ENCODE measurements around the gene SDK2. TPM values are rescaled to one million over a fixed set of nuclear protein-coding genes. Genes with fewer than 3 reads are reported as not detected.

The SDK2 gene
- total RNA-seq, 4 donors from 2014 or later, result 1.4 to 6.8 (median 3.3) TPM

DNA sequence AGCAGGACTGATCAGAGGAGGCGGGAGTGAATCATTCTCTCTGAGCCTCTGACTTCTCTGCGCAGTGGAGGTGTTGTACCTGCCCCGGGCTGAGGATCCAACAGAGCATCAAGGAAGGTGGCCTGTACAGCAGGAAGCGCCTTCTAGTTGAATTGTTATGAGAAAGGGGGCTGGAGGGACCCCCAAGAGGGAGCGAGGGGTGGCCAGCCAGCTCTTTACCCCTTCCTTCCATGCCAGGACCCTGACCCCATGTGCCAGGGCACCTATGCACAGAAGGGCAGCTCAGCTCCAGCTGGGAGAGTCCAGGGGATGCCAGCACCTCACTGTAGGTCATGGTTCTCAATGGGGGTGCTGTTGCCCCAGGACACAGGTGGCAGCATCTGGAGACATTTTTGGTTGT lies 149.3 kb downstream of the SDK2 start:
- Histone ChIP-seq H3K9me3 (no peaks in the 10 kb centered on the region), H3K27ac (no peak overlapping the region), H3K4me3 (no peak overlapping the region), H3K27me3 (peaks cover 60% of the 10 kb centered on the region), H3K4me1 (peaks cover 2% of the 10 kb centered on the region), H3K36me3 (no peaks in the 10 kb centered on the region)
- DNase-seq (ENCODE audit: low spot score in 2 of 2), result no peak
- TF ChIP-seq POLR2AphosphoS5 (IDR thresholded peaks at IDR 0.05) (no peak), CTCF (IDR thresholded peaks at IDR 0.05) (no peak), EP300 (IDR thresholded peaks at IDR 0.05) (no peak), POLR2A (IDR thresholded peaks at IDR 0.05) (no peak)
- no CpG with 5 or more reads among the region's 5 CpGs for WGBS

GRCh38 chr17:73493956-73494926 lies 150.0 kb downstream of the SDK2 start:
- Histone ChIP-seq H3K27me3 (peaks cover 54% of the 10 kb centered on the region), H3K27ac (no peak overlapping the region), H3K4me1 (peaks cover 2% of the 10 kb centered on the region), H3K4me3 (no peak overlapping the region), H3K9me3 (no peaks in the 10 kb centered on the region), H3K36me3 (no peaks in the 10 kb centered on the region)
- no peak for DNase-seq (ENCODE audit: low spot score in 2 of 2)
- 86% methylated on average over 19 of the region's 24 CpGs for WGBS
- no peak for TF ChIP-seq POLR2A (IDR thresholded peaks at IDR 0.05)
- TF ChIP-seq EP300 (IDR thresholded peaks at IDR 0.05), result no peak
- no peak for TF ChIP-seq POLR2AphosphoS5 (IDR thresholded peaks at IDR 0.05)

DNA sequence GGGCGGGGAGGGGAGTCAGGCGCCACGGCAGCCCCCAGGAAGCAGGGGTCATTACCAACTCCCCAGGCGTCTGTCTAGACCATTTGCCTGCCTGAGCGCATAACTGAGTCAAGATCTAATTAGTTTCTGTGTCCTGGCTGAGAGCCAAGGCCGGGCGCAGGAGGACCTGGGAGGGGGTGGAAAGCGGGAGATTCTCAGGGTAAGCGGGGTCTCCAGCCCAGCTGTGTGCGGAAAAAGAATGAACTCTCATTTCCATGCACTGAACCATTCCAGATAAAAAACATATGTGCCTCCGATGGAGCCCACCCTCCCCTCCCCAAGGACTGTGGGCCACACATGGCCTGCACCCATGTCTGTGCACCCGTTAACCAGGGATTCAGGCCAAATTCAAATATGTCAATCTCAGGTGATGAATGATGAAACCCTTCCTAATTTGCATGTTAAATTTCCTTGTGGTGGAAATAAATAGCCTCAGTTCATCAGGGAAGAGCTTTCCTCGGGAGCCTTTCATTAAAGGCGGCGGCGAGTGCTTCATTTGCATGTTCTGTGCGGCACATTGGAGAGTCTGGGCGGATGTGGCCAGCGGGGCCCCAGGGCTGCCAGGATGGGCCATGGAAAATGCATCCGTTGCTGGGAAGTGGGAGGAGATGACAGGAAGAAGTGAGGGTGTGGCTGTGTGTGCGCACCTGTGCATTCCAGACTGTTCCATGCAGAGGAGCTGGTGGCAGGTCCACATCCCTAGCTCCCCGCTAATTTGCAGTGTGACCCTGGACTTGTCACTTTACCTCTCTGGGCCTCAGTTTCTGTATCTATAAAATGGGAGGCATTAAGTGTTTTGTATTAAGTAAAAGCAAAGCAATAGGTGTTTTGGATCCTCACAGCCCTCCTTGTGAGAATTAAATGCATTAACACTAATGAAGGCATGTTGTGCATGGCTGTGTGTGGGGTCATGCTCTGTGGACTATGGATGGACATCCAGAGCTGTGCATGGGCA lies 151.1 kb downstream of the SDK2 start:
- no peak overlapping the region for H3K27ac ChIP-seq
- peaks cover 43% of the 10 kb centered on the region for H3K27me3 ChIP-seq
- H3K36me3 ChIP-seq, result no peaks in the 10 kb centered on the region
- 31% methylated on average over 22 of the region's 22 CpGs for WGBS
- DNase-seq (ENCODE audit: low spot score in 2 of 2), result no peak
- H3K4me1 ChIP-seq, result peaks cover 2% of the 10 kb centered on the region
- no peaks in the 10 kb centered on the region for H3K9me3 ChIP-seq
- no peak overlapping the region for H3K4me3 ChIP-seq
- no peak for TF ChIP-seq POLR2A (IDR thresholded peaks at IDR 0.05)
- TF ChIP-seq CTCF (IDR thresholded peaks at IDR 0.05), result no peak
- TF ChIP-seq EP300 (IDR thresholded peaks at IDR 0.05), result no peak
- TF ChIP-seq POLR2AphosphoS5 (IDR thresholded peaks at IDR 0.05), result no peak

DNA sequence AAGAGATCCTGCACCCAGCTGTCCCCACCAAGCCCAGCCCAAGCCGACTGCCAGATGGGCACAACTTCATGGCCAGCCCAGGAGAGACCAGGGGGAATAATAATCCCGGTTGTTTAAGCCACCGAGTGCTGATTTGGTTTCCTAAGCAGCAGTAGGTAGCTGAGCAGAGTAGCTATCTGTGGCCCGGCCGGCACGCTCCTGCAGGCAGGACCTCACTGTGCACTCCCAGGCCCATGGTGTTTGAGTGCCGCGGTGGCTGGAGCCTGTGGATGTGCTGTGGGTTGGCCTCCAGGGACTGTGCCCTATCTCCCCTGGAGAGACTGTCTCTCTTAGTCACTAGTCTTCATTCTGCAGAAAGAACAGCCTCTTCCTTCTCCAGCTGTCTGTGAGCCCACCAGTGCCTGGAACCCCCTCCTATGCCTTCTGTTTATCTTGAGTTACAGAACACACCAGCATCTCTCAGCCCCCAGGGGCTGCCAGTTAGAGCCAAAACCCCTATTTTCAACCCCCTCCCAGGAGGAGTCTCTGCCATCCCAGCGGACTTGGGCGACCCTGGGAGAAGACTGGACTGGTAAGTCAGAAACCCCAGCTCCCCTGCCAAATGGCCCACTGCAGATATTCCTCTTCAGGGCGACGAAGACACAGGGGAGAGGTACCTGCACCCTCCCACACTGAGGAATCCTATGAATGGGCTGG lies 152.0 kb downstream of the SDK2 start:
- H3K27ac ChIP-seq, result no peak overlapping the region
- H3K9me3 ChIP-seq, result no peaks in the 10 kb centered on the region
- no peak overlapping the region for H3K4me3 ChIP-seq
- peaks cover 2% of the 10 kb centered on the region for H3K4me1 ChIP-seq
- peaks cover 36% of the 10 kb centered on the region for H3K27me3 ChIP-seq
- TF ChIP-seq EP300 (IDR thresholded peaks at IDR 0.05), result no peak
- TF ChIP-seq POLR2A (IDR thresholded peaks at IDR 0.05), result no peak
- no peak for TF ChIP-seq CTCF (IDR thresholded peaks at IDR 0.05)
- TF ChIP-seq POLR2AphosphoS5 (IDR thresholded peaks at IDR 0.05), result no peak
- no peak for DNase-seq (ENCODE audit: low spot score in 2 of 2)
- no peaks in the 10 kb centered on the region for H3K36me3 ChIP-seq
- WGBS, result 74% methylated on average over 10 of the region's 12 CpGs

GRCh38 chr17:73491648-73492047 lies 152.6 kb downstream of the SDK2 start:
- Histone ChIP-seq H3K27me3 (peaks cover 35% of the 10 kb centered on the region), H3K36me3 (no peaks in the 10 kb centered on the region), H3K27ac (no peak overlapping the region), H3K4me3 (no peak overlapping the region), H3K9me3 (no peaks in the 10 kb centered on the region), H3K4me1 (peaks cover 2% of the 10 kb centered on the region)
- no peak for TF ChIP-seq POLR2A (IDR thresholded peaks at IDR 0.05)
- no peak for TF ChIP-seq EP300 (IDR thresholded peaks at IDR 0.05)
- TF ChIP-seq POLR2AphosphoS5 (IDR thresholded peaks at IDR 0.05), result no peak
- TF ChIP-seq CTCF (IDR thresholded peaks at IDR 0.05), result no peak
- WGBS, result 95% methylated on average over 9 of the region's 9 CpGs
- no peak for DNase-seq (ENCODE audit: low spot score in 2 of 2)
